Neural cell (in vitro differentiated cells): ENCODE data around the gene LMOD1. TPM values are rescaled to one million over a fixed set of nuclear protein-coding genes. Genes with fewer than 3 reads are reported as not detected.

Experiments
- H2AFZ ChIP-seq: fragments of 200-600, 300-800 bp; sonication (generic), shearing (Covaris generic); 2 replicates; pipeline ENCODE4 v1.6.0; 2014; ENCODE audit warnings: low read depth, mild to moderate bottlenecking, antibody characterized with exemption, low read length, moderate library complexity
- H3F3A ChIP-seq: fragments of 200-600 bp; shearing (Covaris generic); 2 replicates; pipeline ENCODE4 v1.6.1; 2016; ENCODE audit warnings: mild to moderate bottlenecking, moderate library complexity, mixed read lengths, antibody characterized with exemption, low read length; ENCODE audit not compliant: insufficient read depth, poor library complexity, severe bottlenecking
- H3K27ac ChIP-seq: fragments of 200-600, 300-800 bp; sonication (generic), shearing (Covaris generic); 2 replicates; pipeline ENCODE4 v1.5.1; 2014; ENCODE audit warnings: mild to moderate bottlenecking, low read length, moderate library complexity
- H3K27me3 ChIP-seq: fragments of 300-800, 200-600 bp; sonication (generic), shearing (Covaris generic); 2 replicates; pipeline ENCODE4 v1.6.0; 2014; ENCODE audit warnings: mild to moderate bottlenecking, low read depth, low read length, moderate library complexity; ENCODE audit not compliant: insufficient read depth
- H3K36me3 ChIP-seq: fragments of 300-800, 200-600 bp; sonication (generic), shearing (Covaris generic); 2 replicates; pipeline ENCODE4 v1.5.1; 2014; ENCODE audit warnings: mild to moderate bottlenecking, antibody characterized with exemption, low read length, moderate library complexity; ENCODE audit not compliant: insufficient read depth
- H3K4me2 ChIP-seq: fragments of 300-800, 200-600 bp; sonication (generic), shearing (Covaris generic); 2 replicates; pipeline ENCODE4 v1.6.0; 2014; ENCODE audit warnings: mild to moderate bottlenecking, low read length
- H3K4me3 ChIP-seq: fragments of 300-800, 200-600 bp; sonication (generic), shearing (Covaris generic); 2 replicates; pipeline ENCODE4 v1.5.1; 2014; ENCODE audit warnings: mild to moderate bottlenecking, low read length, moderate library complexity
- H3K79me2 ChIP-seq: fragments of 200-600 bp; shearing (Covaris generic); replicated peaks from 2 replicates; pipeline ENCODE4 v1.6.0; 2014; ENCODE audit warnings: mild to moderate bottlenecking, low read length, moderate library complexity; ENCODE audit not compliant: insufficient read depth
- H3K9ac ChIP-seq: fragments of 300-800, 200-600 bp; sonication (generic), shearing (Covaris generic); 2 replicates; pipeline ENCODE4 v1.6.1; 2016; ENCODE audit warnings: mild to moderate bottlenecking, low read length, mixed read lengths
- H3K9me2 ChIP-seq: fragments of 200-600 bp; shearing (Covaris generic); 2 replicates; pipeline ENCODE4 v1.6.1; 2016; ENCODE audit warnings: mild to moderate bottlenecking, low read length, mixed read lengths; ENCODE audit not compliant: insufficient read depth
- H3K9me3 ChIP-seq: fragments of 200-600, 300-800 bp; sonication (generic), shearing (Covaris generic); 2 replicates; pipeline ENCODE4 v1.6.1; 2016; ENCODE audit warnings: mild to moderate bottlenecking, mixed run types, low read length, moderate library complexity, mixed read lengths
- H4K20me1 ChIP-seq: fragments of 200-600 bp; shearing (Covaris generic); 2 replicates; pipeline ENCODE4 v1.6.1; 2016; ENCODE audit warnings: mild to moderate bottlenecking, mixed run types; ENCODE audit not compliant: insufficient read depth
- CTCF ChIP-seq: fragments of 450-650 bp; IDR thresholded peaks from 2 replicates; pipeline ENCODE4 v1.5.1; 2014; ENCODE audit warnings: antibody characterized with exemption, mild to moderate bottlenecking, moderate library complexity; ENCODE audit not compliant: poor library complexity, severe bottlenecking
- EP300 ChIP-seq: fragments of 450-650 bp; conservative IDR thresholded peaks from 2 replicates; pipeline ENCODE4 v1.6.1; 2014; ENCODE audit warnings: antibody characterized with exemption, mild to moderate bottlenecking, moderate library complexity; ENCODE audit not compliant: poor library complexity, severe bottlenecking
- EZH2 ChIP-seq: fragments of 200-600, 300-800 bp; shearing (Covaris generic), sonication (generic); IDR thresholded peaks from 2 replicates; pipeline ENCODE4 v1.6.1; 2014; ENCODE audit warnings: antibody characterized with exemption, low read length, borderline replicate concordance, mild to moderate bottlenecking; ENCODE audit not compliant: insufficient read depth, poor library complexity, severe bottlenecking
- MXI1 ChIP-seq: fragments of 450-650 bp; conservative IDR thresholded peaks from 2 replicates; pipeline ENCODE4 v1.6.1; 2014; ENCODE audit warnings: antibody characterized with exemption, mild to moderate bottlenecking; ENCODE audit not compliant: poor library complexity, severe bottlenecking
- POLR2AphosphoS5 ChIP-seq: IDR thresholded peaks from 2 replicates; pipeline ENCODE4 v1.6.1; 2012
- RAD21 ChIP-seq: fragments of 450-650 bp; conservative IDR thresholded peaks from 2 replicates; pipeline ENCODE4 v1.6.1; 2014; ENCODE audit warnings: antibody characterized with exemption, mild to moderate bottlenecking, moderate library complexity
- SMC3 ChIP-seq: fragments of 450-650 bp; conservative IDR thresholded peaks from 2 replicates; pipeline ENCODE4 v1.6.1; 2014; ENCODE audit warnings: antibody characterized with exemption, mild to moderate bottlenecking, moderate library complexity; ENCODE audit not compliant: poor library complexity
- TAF1 ChIP-seq: IDR thresholded peaks from 2 replicates; pipeline ENCODE4 v1.6.1; 2012; ENCODE audit warnings: low read depth
- polyA plus RNA-seq: library from polyadenylated mRNA; depleted of rRNA; stranded (reverse); fragments of >200 nt; gene quantifications from 2 replicates; pipeline ENCODE4 v1.2.3, GENCODE V29; 2014
- TF ChIP-seq, protein P1 (sequence below): IDR thresholded peaks from 2 replicates; pipeline ENCODE4 v1.6.1; 2012; ENCODE audit warnings: borderline replicate concordance

Gene LMOD1
- polyA plus RNA-seq, 1 donor from 2014 or later, result not detected

- no peaks in the 10 kb centered on the region for H4K20me1 ChIP-seq
- no peaks in the 10 kb centered on the region for H3K27me3 ChIP-seq
- TF ChIP-seq, protein P1, sequence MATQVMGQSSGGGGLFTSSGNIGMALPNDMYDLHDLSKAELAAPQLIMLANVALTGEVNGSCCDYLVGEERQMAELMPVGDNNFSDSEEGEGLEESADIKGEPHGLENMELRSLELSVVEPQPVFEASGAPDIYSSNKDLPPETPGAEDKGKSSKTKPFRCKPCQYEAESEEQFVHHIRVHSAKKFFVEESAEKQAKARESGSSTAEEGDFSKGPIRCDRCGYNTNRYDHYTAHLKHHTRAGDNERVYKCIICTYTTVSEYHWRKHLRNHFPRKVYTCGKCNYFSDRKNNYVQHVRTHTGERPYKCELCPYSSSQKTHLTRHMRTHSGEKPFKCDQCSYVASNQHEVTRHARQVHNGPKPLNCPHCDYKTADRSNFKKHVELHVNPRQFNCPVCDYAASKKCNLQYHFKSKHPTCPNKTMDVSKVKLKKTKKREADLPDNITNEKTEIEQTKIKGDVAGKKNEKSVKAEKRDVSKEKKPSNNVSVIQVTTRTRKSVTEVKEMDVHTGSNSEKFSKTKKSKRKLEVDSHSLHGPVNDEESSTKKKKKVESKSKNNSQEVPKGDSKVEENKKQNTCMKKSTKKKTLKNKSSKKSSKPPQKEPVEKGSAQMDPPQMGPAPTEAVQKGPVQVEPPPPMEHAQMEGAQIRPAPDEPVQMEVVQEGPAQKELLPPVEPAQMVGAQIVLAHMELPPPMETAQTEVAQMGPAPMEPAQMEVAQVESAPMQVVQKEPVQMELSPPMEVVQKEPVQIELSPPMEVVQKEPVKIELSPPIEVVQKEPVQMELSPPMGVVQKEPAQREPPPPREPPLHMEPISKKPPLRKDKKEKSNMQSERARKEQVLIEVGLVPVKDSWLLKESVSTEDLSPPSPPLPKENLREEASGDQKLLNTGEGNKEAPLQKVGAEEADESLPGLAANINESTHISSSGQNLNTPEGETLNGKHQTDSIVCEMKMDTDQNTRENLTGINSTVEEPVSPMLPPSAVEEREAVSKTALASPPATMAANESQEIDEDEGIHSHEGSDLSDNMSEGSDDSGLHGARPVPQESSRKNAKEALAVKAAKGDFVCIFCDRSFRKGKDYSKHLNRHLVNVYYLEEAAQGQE, result no peak
- TF ChIP-seq POLR2AphosphoS5 (no peak), SMC3 (no peak), TAF1 (no peak), EZH2 (no peak), MXI1 (no peak), EP300 (no peak), RAD21 (no peak), CTCF (no peak)
- H3F3A ChIP-seq, result no peaks in the 10 kb centered on the region
- peak overlapping the region; percentile 91 for H3K4me2 ChIP-seq
- no peaks in the 10 kb centered on the region for H3K36me3 ChIP-seq
- H2AFZ ChIP-seq, result peak overlapping the region; percentile 80
- peak overlapping the region; percentile 84 for H3K27ac ChIP-seq
- H3K9me2 ChIP-seq, result no peaks in the 10 kb centered on the region
- H3K4me3 ChIP-seq, result peak overlapping the region; percentile 74
- H3K9me3 ChIP-seq, result no peaks in the 10 kb centered on the region
- peaks cover 29% of the 10 kb centered on the region for H3K79me2 ChIP-seq
- H3K9ac ChIP-seq, result peak overlapping the region; percentile 90
Observed at GRCh38 chr1:201983380-201983805, 37.0 kb upstream of the LMOD1 start.

DNA sequence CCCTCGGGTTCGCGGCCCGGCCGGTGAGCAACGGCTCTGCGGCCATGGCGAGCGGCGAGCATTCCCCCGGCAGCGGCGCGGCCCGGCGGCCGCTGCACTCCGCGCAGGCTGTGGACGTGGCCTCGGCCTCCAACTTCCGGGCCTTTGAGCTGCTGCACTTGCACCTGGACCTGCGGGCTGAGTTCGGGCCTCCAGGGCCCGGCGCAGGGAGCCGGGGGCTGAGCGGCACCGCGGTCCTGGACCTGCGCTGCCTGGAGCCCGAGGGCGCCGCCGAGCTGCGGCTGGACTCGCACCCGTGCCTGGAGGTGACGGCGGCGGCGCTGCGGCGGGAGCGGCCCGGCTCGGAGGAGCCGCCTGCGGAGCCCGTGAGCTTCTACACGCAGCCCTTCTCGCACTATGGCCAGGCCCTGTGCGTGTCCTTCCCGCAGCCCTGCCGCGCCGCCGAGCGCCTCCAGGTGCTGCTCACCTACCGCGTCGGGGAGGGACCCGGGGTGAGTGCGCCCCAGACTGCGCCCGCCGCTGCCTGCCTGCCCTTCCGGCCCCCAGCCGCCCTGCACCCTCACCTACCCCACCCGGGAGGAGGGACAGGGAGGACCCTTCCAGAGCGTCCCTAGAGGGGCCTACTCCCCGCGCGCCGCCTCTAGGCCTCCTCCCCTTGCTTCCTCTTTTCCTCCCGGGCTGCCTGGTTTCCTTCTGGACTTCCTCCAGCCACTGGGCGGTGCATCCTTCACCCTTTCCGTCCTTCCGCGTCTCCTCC, 36.5 kb upstream of the LMOD1 start, which contains the start of gene RNPEP:
RNPEP (plus strand) TSS at position 26 of the 757 bp plus-strand sequence; CDS start at position 45, 19 bp downstream.
- Histone ChIP-seq H3K9me3 (no peaks in the 10 kb centered on the region), H3K9me2 (no peaks in the 10 kb centered on the region), H3K79me2 (peaks cover 29% of the 10 kb centered on the region), H4K20me1 (no peaks in the 10 kb centered on the region), H3K4me3 (peak within 1 kb of the TSS; percentile 74), H3F3A (no peaks in the 10 kb centered on the region), H3K27ac (peak within 1 kb of the TSS; percentile 84), H2AFZ (peak within 1 kb of the TSS; percentile 88), H3K36me3 (no peaks in the 10 kb centered on the region), H3K27me3 (no peaks in the 10 kb centered on the region), H3K4me2 (peak within 1 kb of the TSS; percentile 91), H3K9ac (peak within 1 kb of the TSS; percentile 90)
- TF ChIP-seq POLR2AphosphoS5, result peak; percentile 25
- peak; percentile 48 for TF ChIP-seq MXI1
- TF ChIP-seq EZH2, result no peak
- TF ChIP-seq CTCF, result peak; percentile 41
- TF ChIP-seq, protein P1, result no peak
- TF ChIP-seq EP300, result no peak
- no peak for TF ChIP-seq RAD21
- TF ChIP-seq TAF1, result no peak
- peak; percentile 27 for TF ChIP-seq SMC3
